Breast epithelium (tissue), 3 donors: Measurements from ENCODE around the gene NDUFA5.

Experiments used
- POLR2A ChIP-seq: fragments of 450-650 bp; IDR thresholded peaks from one replicate; pipeline ENCODE4 v1.6.1; 2016; ENCODE audit warnings: antibody characterized with exemption, mild to moderate bottlenecking, moderate library complexity
- POLR2AphosphoS5 ChIP-seq, 3 donors: sonication (generic); formaldehyde crosslinking; IDR thresholded peaks; one replicate each; pipeline ENCODE4 v1.6.1; 2017; ENCODE audit warnings: antibody characterized with exemption in 3 of 3
- TF ChIP-seq, protein P1 (sequence below), 3 donors: fragments of 450-650 bp; IDR thresholded peaks; one replicate each; pipeline ENCODE4 v1.5.1; 2016 to 2017; ENCODE audit warnings: antibody characterized with exemption in 3 of 3, mild to moderate bottlenecking in 3 of 3, moderate library complexity in 3 of 3

DNA sequence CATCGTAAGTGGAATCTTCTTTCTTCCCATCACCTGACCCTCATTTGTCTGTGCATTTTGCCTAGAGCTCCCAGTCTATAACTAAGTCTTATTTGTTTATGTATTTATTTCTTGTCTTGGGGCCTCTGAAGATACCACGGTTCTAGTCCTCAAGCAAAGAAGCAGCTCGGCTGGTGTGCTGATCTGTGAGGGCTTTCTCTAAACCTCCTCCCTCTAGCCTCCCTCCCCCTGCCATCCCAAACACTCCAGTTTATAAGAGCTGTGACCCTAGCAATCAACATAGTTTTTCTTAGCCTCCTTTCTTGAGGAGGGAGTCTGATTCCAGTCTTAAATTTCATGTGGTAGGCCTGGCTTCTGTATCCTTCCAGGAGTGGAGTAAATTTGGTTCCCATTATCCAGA, 15.7 kb upstream of the NDUFA5 start:
- TF ChIP-seq, protein P1, sequence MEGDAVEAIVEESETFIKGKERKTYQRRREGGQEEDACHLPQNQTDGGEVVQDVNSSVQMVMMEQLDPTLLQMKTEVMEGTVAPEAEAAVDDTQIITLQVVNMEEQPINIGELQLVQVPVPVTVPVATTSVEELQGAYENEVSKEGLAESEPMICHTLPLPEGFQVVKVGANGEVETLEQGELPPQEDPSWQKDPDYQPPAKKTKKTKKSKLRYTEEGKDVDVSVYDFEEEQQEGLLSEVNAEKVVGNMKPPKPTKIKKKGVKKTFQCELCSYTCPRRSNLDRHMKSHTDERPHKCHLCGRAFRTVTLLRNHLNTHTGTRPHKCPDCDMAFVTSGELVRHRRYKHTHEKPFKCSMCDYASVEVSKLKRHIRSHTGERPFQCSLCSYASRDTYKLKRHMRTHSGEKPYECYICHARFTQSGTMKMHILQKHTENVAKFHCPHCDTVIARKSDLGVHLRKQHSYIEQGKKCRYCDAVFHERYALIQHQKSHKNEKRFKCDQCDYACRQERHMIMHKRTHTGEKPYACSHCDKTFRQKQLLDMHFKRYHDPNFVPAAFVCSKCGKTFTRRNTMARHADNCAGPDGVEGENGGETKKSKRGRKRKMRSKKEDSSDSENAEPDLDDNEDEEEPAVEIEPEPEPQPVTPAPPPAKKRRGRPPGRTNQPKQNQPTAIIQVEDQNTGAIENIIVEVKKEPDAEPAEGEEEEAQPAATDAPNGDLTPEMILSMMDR (IDR thresholded peaks at IDR 0.05): no peak
- TF ChIP-seq POLR2AphosphoS5 (IDR thresholded peaks at IDR 0.05) (no peak), POLR2A (no peak)
